CD4-positive, alpha-beta memory T cell (primary cell): ENCODE results near the gene FUCA2. TPM values are rescaled to one million over a fixed set of nuclear protein-coding genes. Genes with fewer than 3 reads are reported as not detected.

Source experiments
- CTCF ChIA-PET: fragments of 350-600 bp; sonication (Branson Sonifier 250); formaldehyde crosslinking; loops from one replicate; lab custom pipeline; 2021; ENCODE audit warnings: inconsistent platforms; ENCODE audit not compliant: partially characterized antibody; lab: Charles Lee
- POLR2A ChIA-PET: fragments of 350-600 bp; sonication (Branson Sonifier 250); formaldehyde crosslinking; loops from one replicate; lab custom pipeline; 2021; ENCODE audit not compliant: partially characterized antibody; lab: Charles Lee
- DNase-seq, 5 donors: peaks; one replicate each; pipeline versions ENCODE4 v3.0.0 to v3.0.0-alpha.2; 2020 to 2022; ENCODE audit warnings: mixed read lengths in 1 of 5
- H3K27ac ChIP-seq: one replicate; pipeline ENCODE4 v1.7.0; 2013; ENCODE audit warnings: low read depth, low read length
- H3K27me3 ChIP-seq: 2 replicates; pipeline ENCODE4 v1.7.0; 2013; ENCODE audit warnings: mild to moderate bottlenecking, low read length, moderate library complexity; ENCODE audit not compliant: insufficient read depth
- H3K36me3 ChIP-seq: 2 replicates; pipeline ENCODE4 v1.7.0; 2013; ENCODE audit warnings: mild to moderate bottlenecking, low read length, moderate library complexity; ENCODE audit not compliant: insufficient read depth
- H3K4me1 ChIP-seq: 2 replicates; pipeline ENCODE4 v1.7.0; 2013; ENCODE audit warnings: mild to moderate bottlenecking, low read length, moderate library complexity; ENCODE audit not compliant: insufficient read depth
- H3K4me3 ChIP-seq, 2 donors: one replicate each; pipeline ENCODE4 v1.7.0; 2013; ENCODE audit warnings: low read length in 2 of 2, mild to moderate bottlenecking in 1 of 2
- H3K9me3 ChIP-seq, 2 donors: one replicate each; pipeline ENCODE4 v1.7.0; 2013; ENCODE audit warnings: low read length in 2 of 2, control low read depth in 1 of 2; ENCODE audit not compliant: control insufficient read depth in 1 of 2
- H3K27ac Mint-ChIP-seq, 7 donors: one replicate each; pipeline ENCODE4 v1.8.0; 2020 to 2021; ENCODE audit warnings: mixed read lengths in 7 of 7, mild to moderate bottlenecking in 6 of 7, inconsistent platforms in 3 of 7, moderate library complexity in 3 of 7
- H3K27me3 Mint-ChIP-seq, 2 donors: one replicate each; pipeline ENCODE4 v1.8.0; 2020 to 2021; ENCODE audit warnings: mixed read lengths in 2 of 2
- H3K36me3 Mint-ChIP-seq, 2 donors: one replicate each; pipeline ENCODE4 v1.8.0; 2020 to 2021; ENCODE audit warnings: mixed read lengths in 2 of 2, inconsistent platforms in 1 of 2, mild to moderate bottlenecking in 1 of 2
- H3K4me1 Mint-ChIP-seq, 4 donors: one replicate each; pipeline ENCODE4 v1.8.0; 2020 to 2021; ENCODE audit warnings: mixed read lengths in 4 of 4, mild to moderate bottlenecking in 1 of 4
- H3K4me3 Mint-ChIP-seq, 8 donors: one replicate each; pipeline ENCODE4 v1.8.0; 2020 to 2021; ENCODE audit warnings: mixed read lengths in 8 of 8, mild to moderate bottlenecking in 7 of 8, moderate library complexity in 6 of 8, inconsistent platforms in 3 of 8
- H3K9me3 Mint-ChIP-seq, 8 donors: one replicate each; pipeline ENCODE4 v1.8.0; 2020 to 2021; ENCODE audit warnings: mixed read lengths in 8 of 8, mild to moderate bottlenecking in 5 of 8, inconsistent platforms in 3 of 8, moderate library complexity in 1 of 8
- intact Hi-C: fragments of 100-400 bp; cut with micrococcal nuclease; formaldehyde crosslinking; loops from one replicate; pipeline ENCODE4 v1.15.1; 2023
- polyA plus RNA-seq, 2 donors: library from polyadenylated mRNA; unstranded; fragments of 300-500 nt; fragmentation: Illumina TruSeq; gene quantifications; one replicate each; pipeline ENCODE4 v1.2.3, GENCODE V29; 2021
- total RNA-seq, 2 experiments: library from RNA; stranded (reverse); gene quantifications; one replicate each; pipeline ENCODE4 v1.2.3, GENCODE V29; 2021

The FUCA2 gene
- total RNA-seq (10 to 100 TPM; 10.6 to 11.4 TPM), polyA plus RNA-seq (10 to 100 TPM; 12.2 to 26.3 TPM)

GRCh38 chr6:143510991-143511891 is at the start of gene FUCA2:
Gene FUCA2 (minus strand): TSS chr6:143511720. CDS start chr6:143511634, 86 bp downstream.
- peaks cover 16 to 20% of the 10 kb centered on the region in 2 donors for H3K36me3 Mint-ChIP-seq
- POLR2A ChIA-PET: interaction anchor here (0.6 to 7.7 kb wide), 16 partner anchors 9 to 585 kb away, joined by 3 to 104 read pairs (median 4); partner anchors contain the start of genes ADAT2, LTV1, PEX3 and PLAGL1
- intact Hi-C loops: loop anchor here (2.0 to 5.0 kb wide), 3 partner anchors 60 to 431 kb away; partner anchors contain the start of genes ADAT2, LTV1 and PEX3
- no peaks in the 10 kb centered on the region for H3K27me3 Mint-ChIP-seq
- H3K9me3 Mint-ChIP-seq: no peaks in the 10 kb centered on the region
- H3K27ac Mint-ChIP-seq: peak within 1 kb of the TSS; percentile 92 to 97 (median 94)
- CTCF ChIA-PET: interaction anchor here (0.9 to 5.7 kb wide), 11 partner anchors 10 to 1036 kb away, joined by 3 to 114 read pairs (median 7); partner anchors contain the start of genes ADAT2 and PEX3
- Histone ChIP-seq H3K4me3 (peak within 1 kb of the TSS; percentile 64 to 78), H3K36me3 (no peaks in the 10 kb centered on the region), H3K27me3 (no peaks in the 10 kb centered on the region), H3K27ac (peak within 1 kb of the TSS; percentile 67), H3K9me3 (no peaks in the 10 kb centered on the region), H3K4me1 (peaks cover 35% of the 10 kb centered on the region)
- peak within 1 kb of the TSS; percentile 91 to 97 (median 92) for H3K4me3 Mint-ChIP-seq
- peaks cover 20 to 45% (median 27%) of the 10 kb centered on the region in 4 donors for H3K4me1 Mint-ChIP-seq
- peak; percentile 64 to 76 (median 70) for DNase-seq

GRCh38 chr6:143561105-143561704 is 49.7 kb upstream of the FUCA2 start:
- Mint-ChIP-seq H3K9me3 (no peaks in the 10 kb centered on the region), H3K27ac (peak overlapping the region in 5 of 7 donors; percentile 22 to 92 (median 67)), H3K27me3 (no peaks in the 10 kb centered on the region), H3K36me3 (peaks cover 11 to 33% of the 10 kb centered on the region in 2 donors), H3K4me3 (peak overlapping the region in 3 of 8 donors; percentile 25 to 51 (median 30)), H3K4me1 (peaks cover 26 to 65% (median 47%) of the 10 kb centered on the region in 4 donors)
- Histone ChIP-seq H3K27ac (no peak overlapping the region), H3K36me3 (no peaks in the 10 kb centered on the region), H3K4me1 (peaks cover 28% of the 10 kb centered on the region), H3K4me3 (no peak overlapping the region), H3K9me3 (no peaks in the 10 kb centered on the region), H3K27me3 (no peaks in the 10 kb centered on the region)
- intact Hi-C loops: no loop called here
- no peak for DNase-seq
- CTCF ChIA-PET: interaction anchor here (0.8 to 1.1 kb wide), 2 partner anchors 14 to 19 kb away, joined by 4 read pairs; no protein-coding TSS in a partner anchor
- POLR2A ChIA-PET: interaction anchor here (0.8 to 1.5 kb wide), 3 partner anchors 11 to 20 kb away, joined by 3 to 4 read pairs (median 3); no protein-coding TSS in a partner anchor

GRCh38 chr6:143559051-143559660 is 47.6 kb upstream of the FUCA2 start:
- H3K27ac ChIP-seq: no peak overlapping the region
- DNase-seq: no peak
- H3K27ac Mint-ChIP-seq: peak overlapping the region in 1 of 7 donors; percentile 13
- ChIA-PET POLR2A (interaction anchor here (1.1 to 6.3 kb wide), 2 partner anchors 21 to 109 kb away, joined by 3 to 53 read pairs; partner anchors contain the start of genes ADAT2 and PEX3), CTCF (interaction anchor here (0.9 to 2.5 kb wide), 4 partner anchors 10 to 46 kb away, joined by 3 to 9 read pairs (median 4); no protein-coding TSS in a partner anchor)
- peaks cover 40 to 74% (median 63%) of the 10 kb centered on the region in 4 donors for H3K4me1 Mint-ChIP-seq
- no peak overlapping the region for H3K4me3 Mint-ChIP-seq
- H3K36me3 ChIP-seq: no peaks in the 10 kb centered on the region
- H3K9me3 Mint-ChIP-seq: no peaks in the 10 kb centered on the region
- no peaks in the 10 kb centered on the region for H3K27me3 Mint-ChIP-seq
- peaks cover 14 to 35% of the 10 kb centered on the region in 2 donors for H3K36me3 Mint-ChIP-seq
- no peaks in the 10 kb centered on the region for H3K9me3 ChIP-seq
- H3K4me3 ChIP-seq: no peak overlapping the region
- H3K27me3 ChIP-seq: no peaks in the 10 kb centered on the region
- intact Hi-C loops: no loop called here
- H3K4me1 ChIP-seq: peaks cover 44% of the 10 kb centered on the region

GRCh38 chr6:143556529-143556928 is 45.0 kb upstream of the FUCA2 start:
- Histone ChIP-seq H3K4me3 (no peak overlapping the region), H3K27me3 (no peaks in the 10 kb centered on the region), H3K4me1 (peaks cover 67% of the 10 kb centered on the region), H3K27ac (no peak overlapping the region), H3K9me3 (no peaks in the 10 kb centered on the region), H3K36me3 (no peaks in the 10 kb centered on the region)
- POLR2A ChIA-PET: interaction anchor here (1.0 to 6.3 kb wide), 4 partner anchors 9 to 28 kb away, joined by 4 to 53 read pairs (median 4); no protein-coding TSS in a partner anchor
- H3K4me3 Mint-ChIP-seq: peak overlapping the region in 7 of 8 donors; percentile 11 to 79 (median 43)
- DNase-seq: no peak
- no peaks in the 10 kb centered on the region for H3K9me3 Mint-ChIP-seq
- intact Hi-C loops: no loop called here
- H3K36me3 Mint-ChIP-seq: peaks cover 13 to 29% of the 10 kb centered on the region in 2 donors
- H3K4me1 Mint-ChIP-seq: peaks cover 57 to 89% (median 74%) of the 10 kb centered on the region in 4 donors
- no peaks in the 10 kb centered on the region for H3K27me3 Mint-ChIP-seq
- H3K27ac Mint-ChIP-seq: peak overlapping the region in 6 of 7 donors; percentile 43 to 90 (median 72)
- CTCF ChIA-PET: interaction anchor here (0.9 to 1.6 kb wide), 7 partner anchors 10 to 456 kb away, joined by 3 to 8 read pairs (median 3); no protein-coding TSS in a partner anchor

DNA sequence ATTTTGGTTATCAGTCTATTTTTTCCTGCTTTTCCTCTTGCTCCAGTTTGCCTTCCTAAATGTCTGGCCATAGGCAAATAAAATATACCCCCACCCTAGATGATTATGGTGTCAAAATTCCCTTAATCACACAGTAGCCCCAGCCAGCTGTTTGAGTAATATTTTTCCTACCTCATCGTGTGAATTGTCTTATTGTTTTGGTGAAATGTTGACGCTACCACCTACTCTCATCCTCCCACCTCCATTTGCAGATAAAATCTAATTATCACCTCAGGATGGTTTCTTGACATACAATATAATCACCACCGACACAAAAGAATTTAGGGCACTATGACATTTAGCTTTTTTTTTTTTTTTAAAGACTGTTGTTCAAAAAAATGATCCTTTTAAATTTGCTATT is 44.1 kb upstream of the FUCA2 start:
- H3K4me1 ChIP-seq: peaks cover 67% of the 10 kb centered on the region
- peaks cover 11 to 23% of the 10 kb centered on the region in 2 donors for H3K36me3 Mint-ChIP-seq
- no peaks in the 10 kb centered on the region for H3K9me3 ChIP-seq
- H3K4me1 Mint-ChIP-seq: peaks cover 57 to 89% (median 74%) of the 10 kb centered on the region in 4 donors
- intact Hi-C loops: no loop called here
- no peaks in the 10 kb centered on the region for H3K9me3 Mint-ChIP-seq
- POLR2A ChIA-PET: interaction anchor here (0.9 to 6.3 kb wide), 6 partner anchors 9 to 27 kb away, joined by 3 to 53 read pairs (median 4); no protein-coding TSS in a partner anchor
- peak overlapping the region in 1 of 2 donors; percentile 36 for H3K4me3 ChIP-seq
- H3K27me3 ChIP-seq: no peaks in the 10 kb centered on the region
- no peaks in the 10 kb centered on the region for H3K27me3 Mint-ChIP-seq
- no peaks in the 10 kb centered on the region for H3K36me3 ChIP-seq
- CTCF ChIA-PET: interaction anchor here (0.9 to 1.7 kb wide), 7 partner anchors 13 to 385 kb away, joined by 3 to 8 read pairs (median 4); no protein-coding TSS in a partner anchor
- peak overlapping the region; percentile 48 for H3K27ac ChIP-seq
- peak overlapping the region; percentile 44 to 94 (median 77) for H3K27ac Mint-ChIP-seq
- H3K4me3 Mint-ChIP-seq: peak overlapping the region; percentile 61 to 80 (median 75)
- no peak for DNase-seq

DNA sequence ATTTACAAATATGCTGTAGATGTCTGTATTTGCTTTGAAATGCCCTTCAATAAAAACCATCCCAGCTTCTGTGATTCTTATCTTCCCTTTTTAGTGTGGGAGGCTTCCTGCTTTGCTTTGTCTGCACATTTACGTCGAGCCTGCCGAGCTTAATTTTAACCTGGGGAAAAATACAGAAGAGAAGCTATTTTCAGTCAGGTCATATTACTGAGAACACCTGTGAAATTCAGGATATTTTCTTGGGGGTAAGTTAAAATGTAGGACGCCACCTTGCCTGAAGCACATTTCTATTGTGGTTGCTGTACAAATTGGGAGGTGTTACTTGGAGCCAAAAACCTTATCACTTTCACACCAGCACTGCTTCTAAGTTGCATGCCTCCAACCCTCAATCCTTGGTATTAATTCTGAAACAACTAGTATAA is 43.6 kb upstream of the FUCA2 start:
- Mint-ChIP-seq H3K27ac (peak overlapping the region; percentile 48 to 94 (median 77)), H3K9me3 (no peaks in the 10 kb centered on the region), H3K4me1 (peaks cover 57 to 90% (median 74%) of the 10 kb centered on the region in 4 donors), H3K4me3 (peak overlapping the region; percentile 61 to 80 (median 75)), H3K27me3 (no peaks in the 10 kb centered on the region), H3K36me3 (peaks cover 11 to 19% of the 10 kb centered on the region in 2 donors)
- DNase-seq: no peak
- Histone ChIP-seq H3K27ac (peak overlapping the region; percentile 48), H3K4me1 (peaks cover 64% of the 10 kb centered on the region), H3K9me3 (no peaks in the 10 kb centered on the region), H3K4me3 (peak overlapping the region in 1 of 2 donors; percentile 36), H3K27me3 (no peaks in the 10 kb centered on the region), H3K36me3 (no peaks in the 10 kb centered on the region)
- intact Hi-C loops: no loop called here
- ChIA-PET POLR2A (interaction anchor here (0.9 to 6.3 kb wide), 5 partner anchors 9 to 21 kb away, joined by 3 to 53 read pairs (median 4); no protein-coding TSS in a partner anchor), CTCF (interaction anchor here (1.1 to 1.7 kb wide), 5 partner anchors 16 to 385 kb away, joined by 4 to 8 read pairs (median 5); no protein-coding TSS in a partner anchor)
